GM13976 (cell line): Measurements from ENCODE around the gene PLSCR2.
"Not testable (repeated sequence)": the region's sequence is repeated elsewhere in the genome, so short reads cannot be mapped to it uniquely, and the experiment has no call there.

ENCODE experiments used
- DNase-seq: peaks from one replicate; pipeline ENCODE4 v3.0.0; 2012; ENCODE audit warnings: low spot score
- CTCF ChIP-seq: IDR thresholded peaks from 2 replicates; pipeline ENCODE4 v1.5.1; 2012; ENCODE audit warnings: borderline replicate concordance, mild to moderate bottlenecking; ENCODE audit not compliant: insufficient read depth; ENCODE audit errors: extremely low read depth, missing control alignments, control extremely low read depth
- in situ Hi-C: fragments of 300-500 bp; cut with MboI; formaldehyde crosslinking; loops from one replicate; pipeline ENCODE4 v1.12.0; 2022; ENCODE audit warnings: low sequenced_read_pairs, mixed read lengths, inconsistent platforms; ENCODE audit not compliant: unreplicated experiment

PLSCR2 gene

GRCh38 chr3:146421819-146422759 is 47.3 kb downstream of the PLSCR2 start:
- no peak for DNase-seq
- in situ Hi-C loops = no loop called here
- no peak for TF ChIP-seq CTCF

DNA sequence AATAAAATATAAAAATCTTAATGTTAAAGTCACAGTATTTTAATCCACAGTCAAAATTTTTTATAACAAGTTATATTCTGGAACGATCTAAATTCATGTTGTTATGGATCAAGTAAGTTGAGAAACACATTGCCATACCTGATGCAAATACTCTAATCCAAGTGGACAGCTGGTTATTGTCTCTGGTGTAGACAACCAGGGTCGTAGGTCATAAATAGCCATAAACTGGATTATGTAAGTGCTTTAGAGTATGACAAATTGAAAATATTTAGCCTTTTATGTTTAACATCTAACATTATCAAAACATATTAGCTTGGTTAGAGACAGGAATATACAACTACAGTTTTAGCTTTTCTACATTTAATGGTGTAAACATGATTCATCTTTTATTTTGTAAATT is 53.0 kb downstream of the PLSCR2 start:
- no peak for DNase-seq
- no peak for TF ChIP-seq CTCF
- in situ Hi-C loops = no loop called here

- in situ Hi-C loops = no loop called here
- no peak for TF ChIP-seq CTCF
- DNase-seq = no peak
Observed at GRCh38 chr3:146414010-146414409, 55.4 kb downstream of the PLSCR2 start.

DNA sequence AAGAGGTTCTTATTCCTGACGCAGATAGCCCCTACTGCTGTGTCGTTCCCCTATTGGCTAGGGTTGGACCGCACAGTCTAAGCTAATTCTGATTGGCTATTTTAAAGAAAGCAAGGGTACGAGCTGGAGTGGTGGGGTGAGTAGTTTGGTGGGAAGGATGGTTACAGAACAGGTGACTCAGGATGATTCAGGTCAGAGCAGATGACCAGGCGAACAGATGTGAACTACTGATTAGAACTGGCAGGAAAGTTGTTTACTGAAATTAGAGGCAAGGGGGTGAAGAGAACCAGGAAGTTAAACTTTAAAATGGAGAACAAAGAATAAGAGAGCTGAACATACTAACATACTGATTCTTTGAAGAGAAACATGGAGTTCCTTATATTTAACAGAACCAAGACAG is 56.6 kb downstream of the PLSCR2 start:
- in situ Hi-C loops, DNase-seq: not testable (repeated sequence)

- DNase-seq = no peak
- TF ChIP-seq CTCF = no peak
- in situ Hi-C loops = no loop called here
Observed at GRCh38 chr3:146407956-146408355, 61.4 kb downstream of the PLSCR2 start.

DNA sequence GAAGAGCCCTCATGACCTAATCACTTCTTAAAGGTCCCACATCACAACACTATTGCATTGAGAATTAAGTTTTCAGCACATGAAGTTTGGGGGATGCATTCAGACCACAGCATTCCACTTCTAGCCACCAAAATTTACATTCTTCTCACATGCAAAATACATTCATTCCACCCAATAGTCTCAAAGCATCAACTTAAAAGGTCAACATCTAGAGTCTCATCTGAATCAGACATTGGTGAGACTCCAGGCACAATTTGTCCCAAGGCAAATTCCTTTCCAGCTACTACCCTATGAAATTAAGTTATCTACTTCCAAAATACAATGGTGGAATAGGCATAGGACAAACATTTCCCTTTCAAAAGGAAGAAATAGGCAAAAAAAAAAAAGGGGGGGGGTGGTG is 64.9 kb downstream of the PLSCR2 start:
- TF ChIP-seq CTCF = no peak
- DNase-seq = no peak
- in situ Hi-C loops = no loop called here

DNA sequence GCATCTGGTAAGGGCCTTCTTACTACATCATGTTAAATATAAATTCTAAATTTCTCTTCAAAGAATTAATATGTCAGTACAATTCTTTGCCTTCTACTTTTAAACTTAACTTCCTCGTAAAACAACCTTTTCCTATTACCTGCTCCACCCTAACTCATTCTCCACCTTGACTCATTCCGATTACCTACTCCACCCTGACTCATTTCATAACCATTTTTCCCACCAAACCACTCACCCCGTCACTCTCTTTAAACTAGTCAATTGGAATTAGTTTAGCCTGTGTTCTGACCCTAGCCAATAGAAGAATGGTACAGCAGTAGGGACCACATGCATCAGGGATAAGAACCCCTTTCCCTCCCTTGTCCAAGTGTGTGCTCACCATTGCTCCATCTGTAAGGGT is 65.6 kb downstream of the PLSCR2 start:
- DNase-seq = no peak
- TF ChIP-seq CTCF = no peak
- in situ Hi-C loops = no loop called here
